Natural killer cell (primary cell): ENCODE data around the gene NDUFA5. TPM values are rescaled to one million over a fixed set of nuclear protein-coding genes. Genes with fewer than 3 reads are reported as not detected.
"Not testable (repeated sequence)": the region's sequence is repeated elsewhere in the genome, so short reads cannot be mapped to it uniquely, and the experiment has no call there.

Experiments
- ATAC-seq, 3 donors: fragments of 150-1000 bp in 2 of 3; fragments of 200-7000 bp in 1 of 3; cut with Tn5 transposase; 1 replicate in 1 of 3; 2 replicates in 2 of 3; pipeline ENCODE4 v1.10.0; 2021; ENCODE audit warnings: mild to moderate bottlenecking in 2 of 3, moderate library complexity in 2 of 3
- DNase-seq, 2 donors: peaks; one replicate each; pipeline versions ENCODE4 v3.0.0 to v3.0.0-alpha.2; 2013 to 2021; ENCODE audit warnings: mixed read lengths in 1 of 2
- H3K27ac ChIP-seq: one replicate; pipeline ENCODE4 v1.5.1; 2013; ENCODE audit warnings: mild to moderate bottlenecking, low read length
- H3K27me3 ChIP-seq: one replicate; pipeline ENCODE4 v1.6.1; 2013; ENCODE audit warnings: low read length; ENCODE audit not compliant: control insufficient read depth, insufficient read depth
- H3K36me3 ChIP-seq: one replicate; pipeline ENCODE4 v1.6.1; 2013; ENCODE audit warnings: low read length; ENCODE audit not compliant: control insufficient read depth, insufficient read depth
- H3K4me1 ChIP-seq: one replicate; pipeline ENCODE4 v1.6.1; 2013; ENCODE audit warnings: low read length; ENCODE audit not compliant: control insufficient read depth, insufficient read depth
- H3K4me3 ChIP-seq: one replicate; pipeline ENCODE4 v1.5.1; 2013; ENCODE audit warnings: low read length
- H3K9me3 ChIP-seq: one replicate; pipeline ENCODE4 v1.6.1; 2013; ENCODE audit warnings: low read length; ENCODE audit not compliant: control insufficient read depth, insufficient read depth
- H3K27ac Mint-ChIP-seq, 2 donors: one replicate each; pipeline ENCODE4 v1.8.0; 2022; ENCODE audit warnings: mild to moderate bottlenecking in 2 of 2, mixed read lengths in 2 of 2, moderate library complexity in 1 of 2
- H3K27me3 Mint-ChIP-seq, 2 donors: one replicate each; pipeline ENCODE4 v1.8.0; 2022; ENCODE audit warnings: low read depth in 2 of 2, mixed read lengths in 2 of 2
- H3K36me3 Mint-ChIP-seq: one replicate; pipeline ENCODE4 v1.8.0; 2022; ENCODE audit warnings: mixed read lengths
- H3K4me1 Mint-ChIP-seq, 2 donors: one replicate each; pipeline ENCODE4 v1.8.0; 2022; ENCODE audit warnings: mixed read lengths in 2 of 2
- H3K4me3 Mint-ChIP-seq: one replicate; pipeline ENCODE4 v1.8.0; 2022; ENCODE audit warnings: mild to moderate bottlenecking, moderate library complexity, mixed read lengths
- H3K9me3 Mint-ChIP-seq, 2 donors: one replicate each; pipeline ENCODE4 v1.8.0; 2022; ENCODE audit warnings: mixed read lengths in 2 of 2
- CTCF ChIP-seq: fragments of 200-600 bp; IDR thresholded peaks from one replicate; pipeline ENCODE4 v1.8.0; 2022; ENCODE audit warnings: antibody characterized with exemption
- WGBS: methylation state at CpG from one replicate; pipeline ENCODE4 v1.1.7; 2013; ENCODE audit warnings: missing lambda C conversion rate; ENCODE audit not compliant: insufficient coverage; 5-methylcytosine and 5-hydroxymethylcytosine counted together
- intact Hi-C: fragments of 100-400 bp; cut with micrococcal nuclease; formaldehyde crosslinking; loops from one replicate; pipeline ENCODE4 v1.14.2; 2022
- total RNA-seq, 4 donors: library from RNA; stranded (reverse); fragments of 120-200 nt in 1 of 4; gene quantifications; one replicate each; pipeline versions ENCODE4 v1.2.3 to v1.2.4, GENCODE V29; 2013 to 2022

NDUFA5 gene
- total RNA-seq, 3 donors from 2014 or later (not counting 1 experiment from before 2014, with no cell fraction given) = 46.0 to 51.2 (median 50.4) TPM

GRCh38 chr7:123552641-123553040 lies 5.0 kb downstream of the NDUFA5 start:
- Mint-ChIP-seq H3K4me1 (peaks cover 0 to 26% of the 10 kb centered on the region in 2 donors), H3K27me3 (no peaks in the 10 kb centered on the region), H3K9me3 (no peaks in the 10 kb centered on the region), H3K36me3 (no peaks in the 10 kb centered on the region), H3K27ac (no peak overlapping the region), H3K4me3 (no peak overlapping the region)
- DNase-seq = no peak
- H3K4me3 ChIP-seq = no peak overlapping the region
- TF ChIP-seq CTCF = no peak
- H3K4me1 ChIP-seq = peaks cover 5% of the 10 kb centered on the region
- H3K36me3 ChIP-seq = peaks cover 26% of the 10 kb centered on the region
- ATAC-seq = no peak
- no peak overlapping the region for H3K27ac ChIP-seq
- 98% methylated on average over 2 of the region's 2 CpGs for WGBS
- intact Hi-C loops = no loop called here
- no peaks in the 10 kb centered on the region for H3K9me3 ChIP-seq
- H3K27me3 ChIP-seq = no peaks in the 10 kb centered on the region

- H3K9me3 ChIP-seq, H3K36me3 Mint-ChIP-seq, H3K4me1 ChIP-seq, H3K4me3 Mint-ChIP-seq, DNase-seq, H3K4me3 ChIP-seq, H3K27me3 Mint-ChIP-seq, intact Hi-C loops, ATAC-seq, H3K27me3 ChIP-seq, H3K27ac ChIP-seq, H3K27ac Mint-ChIP-seq, H3K9me3 Mint-ChIP-seq: not testable (repeated sequence)
- peaks cover 26% of the 10 kb centered on the region for H3K36me3 ChIP-seq
- peaks cover 4 to 26% of the 10 kb centered on the region in 2 donors for H3K4me1 Mint-ChIP-seq
Observed at GRCh38 chr7:123552134-123552533, 5.5 kb downstream of the NDUFA5 start.

- H3K9me3 ChIP-seq = no peaks in the 10 kb centered on the region
- peaks cover 6 to 30% of the 10 kb centered on the region in 2 donors for H3K4me1 Mint-ChIP-seq
Observed at GRCh38 chr7:123548406-123548805, 9.2 kb downstream of the NDUFA5 start.

GRCh38 chr7:123539871-123540270 lies 17.7 kb downstream of the NDUFA5 start:
- Mint-ChIP-seq H3K4me1 (peaks cover 0 to 4% of the 10 kb centered on the region in 2 donors), H3K27ac (no peak overlapping the region), H3K4me3 (no peak overlapping the region), H3K9me3 (no peaks in the 10 kb centered on the region), H3K27me3 (no peaks in the 10 kb centered on the region), H3K36me3 (no peaks in the 10 kb centered on the region)
- no peak overlapping the region for H3K4me3 ChIP-seq
- whole genome bisulfite sequencing = 82% methylated on average over 1 of the region's 1 CpG
- no peaks in the 10 kb centered on the region for H3K9me3 ChIP-seq
- ATAC-seq (no peak), DNase-seq (no peak)
- TF ChIP-seq CTCF = no peak
- intact Hi-C loops = loop anchor here (5.0 kb wide), 1 partner anchor 207 kb away; the partner anchor contains the start of gene WASL
- H3K27me3 ChIP-seq = no peaks in the 10 kb centered on the region
- no peak overlapping the region for H3K27ac ChIP-seq
- peaks cover 15% of the 10 kb centered on the region for H3K36me3 ChIP-seq
- peaks cover 7% of the 10 kb centered on the region for H3K4me1 ChIP-seq

More at GRCh38 chr7:123548406-123548805, 9.2 kb downstream of the NDUFA5 start:
- Histone ChIP-seq H3K4me3 (no peak overlapping the region), H3K4me1 (no peaks in the 10 kb centered on the region), H3K27ac (no peak overlapping the region), H3K36me3 (peaks cover 33% of the 10 kb centered on the region), H3K27me3 (no peaks in the 10 kb centered on the region)
- H3K27ac Mint-ChIP-seq = no peak overlapping the region
- no peaks in the 10 kb centered on the region for H3K36me3 Mint-ChIP-seq
- H3K27me3 Mint-ChIP-seq = no peaks in the 10 kb centered on the region
- intact Hi-C loops = no loop called here
- H3K9me3 Mint-ChIP-seq = no peaks in the 10 kb centered on the region
- WGBS = 100% methylated on average over 1 of the region's 1 CpG
- no peak for TF ChIP-seq CTCF
- no peak for ATAC-seq
- no peak for DNase-seq
- H3K4me3 Mint-ChIP-seq = no peak overlapping the region
